ENCODE measurements around the gene ULK4.
"Not testable (repeated sequence)": the region's sequence is repeated elsewhere in the genome, so short reads cannot be mapped to it uniquely, and the experiment has no call there.

Gene ULK4

DNA sequence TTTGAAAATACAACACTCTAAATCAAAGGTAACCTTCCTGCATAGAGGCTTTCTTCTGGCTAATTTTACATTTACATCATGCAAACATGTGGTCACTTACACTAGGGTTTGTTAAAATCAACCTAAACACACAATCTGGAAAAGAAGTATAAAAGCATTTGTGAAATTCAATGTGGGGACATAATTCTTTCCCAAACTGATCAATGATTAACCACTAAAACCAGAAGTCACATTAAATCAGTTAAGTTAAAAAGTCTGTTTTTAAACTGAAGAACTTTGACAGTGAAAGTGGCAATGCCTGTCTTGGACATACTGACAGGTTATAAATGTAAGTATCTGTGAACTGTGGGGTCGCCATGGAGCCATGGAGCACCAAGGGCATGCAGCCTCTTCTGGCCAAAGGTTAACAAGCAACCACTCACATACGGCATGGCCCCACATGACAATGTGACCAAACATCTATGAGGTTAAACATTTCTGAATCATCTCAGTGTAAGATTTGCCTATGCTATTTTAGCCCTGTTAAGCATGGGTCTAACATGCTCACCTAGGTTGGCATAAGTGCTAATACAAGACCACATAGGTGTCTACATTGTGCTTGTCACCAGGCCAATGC lies 484.4 kb downstream of the ULK4 start:
- no peak for DNase-seq

DNA sequence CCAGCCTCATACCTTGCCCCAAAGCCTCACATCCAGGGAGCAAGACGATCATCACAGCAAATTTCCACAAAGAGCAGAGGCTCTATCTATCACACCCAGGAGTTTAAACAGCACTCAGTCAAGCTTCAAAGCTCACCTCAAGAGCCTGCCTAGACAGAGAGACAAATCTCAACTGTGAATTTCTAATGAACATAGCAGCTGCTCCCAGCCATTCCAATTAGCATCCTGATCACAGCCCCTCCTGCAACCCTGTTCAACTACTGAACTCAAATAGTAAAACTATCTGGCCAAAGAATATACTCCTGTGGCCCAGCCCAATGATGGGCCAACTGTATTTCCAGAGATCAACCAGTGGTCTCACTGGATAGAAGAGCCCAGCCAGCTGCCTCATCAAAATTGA lies 492.8 kb downstream of the ULK4 start:
- DNase-seq: no peak

DNA sequence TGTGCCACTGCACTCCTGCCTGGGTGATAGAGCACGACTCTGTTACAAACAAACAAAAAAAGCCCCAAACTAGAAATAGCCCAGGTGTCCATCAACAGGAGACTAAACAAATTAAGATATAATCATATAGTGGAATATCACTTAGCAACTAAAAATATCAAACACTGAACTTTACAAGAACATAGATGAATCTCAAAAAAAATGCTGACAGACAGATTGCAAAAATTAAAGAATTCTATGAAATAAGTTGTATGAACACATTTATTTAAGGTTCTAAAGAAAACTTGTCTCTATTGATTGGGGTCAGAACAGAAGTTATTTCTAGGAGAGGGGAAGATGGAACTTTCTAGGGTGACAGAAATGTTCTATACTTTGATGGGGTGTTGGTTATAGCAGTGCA lies 494.4 kb downstream of the ULK4 start:
- DNase-seq: no peak

DNA sequence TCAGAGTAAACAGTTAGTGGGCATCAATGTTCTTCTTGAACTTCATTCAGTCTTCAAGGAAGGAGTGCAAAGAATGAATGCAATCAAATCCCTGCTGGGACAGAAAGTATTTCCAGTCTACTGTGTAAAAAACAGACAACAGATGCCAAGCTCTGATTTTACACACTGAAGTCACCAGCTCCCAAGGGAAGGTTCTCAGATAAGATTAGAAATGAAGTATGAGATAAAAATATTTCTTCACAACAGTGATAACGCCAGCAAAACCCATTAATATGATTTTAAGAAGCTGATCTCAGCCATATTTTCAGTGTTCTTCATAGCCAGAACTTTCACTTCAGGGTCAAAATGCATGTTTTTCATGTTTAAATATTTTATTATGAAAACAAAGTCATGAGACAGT lies 497.0 kb downstream of the ULK4 start:
- DNase-seq: no peak

DNA sequence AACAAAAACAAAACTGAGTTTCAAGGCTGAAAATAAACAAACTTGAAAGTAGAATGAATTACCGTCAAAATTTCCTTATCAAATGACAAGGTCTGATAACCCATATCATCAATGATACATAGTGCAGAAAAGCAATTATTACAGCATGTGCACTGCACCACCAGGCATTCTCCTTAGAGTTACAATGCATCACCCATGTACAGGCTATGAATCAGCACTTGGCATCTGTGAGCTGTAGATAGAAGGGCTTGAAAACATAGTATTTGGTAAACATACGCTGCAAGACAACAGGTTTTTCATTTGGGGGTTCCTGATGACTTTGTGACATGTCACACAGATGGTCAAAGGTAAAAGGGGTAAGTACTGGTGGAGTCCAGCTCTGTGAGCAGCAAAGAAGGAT lies 497.5 kb downstream of the ULK4 start:
- no peak for DNase-seq

DNA sequence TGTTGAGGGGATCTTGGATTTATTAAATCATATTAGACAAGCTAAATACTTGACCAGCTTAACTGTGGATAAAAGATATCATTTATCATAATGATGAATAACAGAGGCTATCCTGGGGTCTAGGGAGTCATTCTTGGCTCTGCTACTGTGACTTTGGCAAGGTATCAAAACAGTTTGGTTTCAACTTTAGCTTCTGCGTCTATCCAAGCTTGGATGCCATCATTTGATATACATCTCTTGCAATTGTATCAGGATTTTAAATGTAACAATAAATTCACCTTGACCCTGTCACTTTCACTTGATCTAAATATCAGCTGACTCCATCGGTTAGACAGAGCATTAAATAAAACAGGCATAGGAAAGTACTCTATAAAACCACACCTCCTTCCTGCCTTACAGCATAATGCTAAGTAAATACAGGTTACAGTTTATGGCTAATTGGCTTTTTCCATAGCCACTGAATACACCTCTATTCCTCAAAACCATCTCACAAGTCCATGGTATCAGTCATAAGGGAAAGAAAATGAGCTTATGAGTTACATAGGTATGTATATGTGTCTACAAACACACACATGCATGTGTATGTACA lies 499.7 kb downstream of the ULK4 start:
- no peak for DNase-seq

DNA sequence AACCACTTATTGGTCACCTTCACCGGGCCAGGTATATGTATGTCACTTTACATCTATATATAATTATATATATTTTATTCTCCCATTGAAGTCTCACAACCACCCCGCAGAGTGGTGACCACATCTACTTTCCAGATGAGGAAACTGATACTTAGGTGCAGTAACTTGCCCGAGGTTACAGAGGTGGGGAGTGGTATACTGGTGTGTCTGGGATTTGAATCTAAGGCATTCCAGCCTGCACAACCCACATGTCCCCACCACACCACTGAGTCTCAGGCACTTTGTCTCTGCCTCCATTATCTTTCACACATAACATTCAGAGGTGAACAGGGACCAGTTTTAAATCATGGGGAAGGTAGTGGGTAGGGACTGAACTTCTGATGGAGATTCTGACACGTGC lies 501.2 kb downstream of the ULK4 start:
- DNase-seq: no peak

DNA sequence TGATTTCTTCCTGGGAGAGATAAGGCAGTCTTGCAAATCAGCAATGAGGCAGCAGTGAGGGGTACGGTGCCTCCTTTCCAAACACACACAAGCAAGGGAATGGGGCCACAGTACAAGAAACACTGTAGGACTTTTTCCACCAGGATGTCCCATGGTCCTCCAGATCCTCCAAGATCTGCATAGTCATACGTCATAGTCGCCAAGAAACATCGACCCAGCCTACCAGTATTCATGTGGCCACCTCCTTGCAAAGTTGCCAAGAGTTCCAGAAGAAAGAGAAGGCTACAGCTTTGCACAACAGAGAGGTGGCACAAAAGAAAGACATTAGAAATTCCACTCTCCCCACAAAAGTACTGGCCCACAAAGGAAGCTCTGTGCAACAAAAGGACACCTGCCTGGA lies 504.7 kb downstream of the ULK4 start:
- DNase-seq: no peak

DNA sequence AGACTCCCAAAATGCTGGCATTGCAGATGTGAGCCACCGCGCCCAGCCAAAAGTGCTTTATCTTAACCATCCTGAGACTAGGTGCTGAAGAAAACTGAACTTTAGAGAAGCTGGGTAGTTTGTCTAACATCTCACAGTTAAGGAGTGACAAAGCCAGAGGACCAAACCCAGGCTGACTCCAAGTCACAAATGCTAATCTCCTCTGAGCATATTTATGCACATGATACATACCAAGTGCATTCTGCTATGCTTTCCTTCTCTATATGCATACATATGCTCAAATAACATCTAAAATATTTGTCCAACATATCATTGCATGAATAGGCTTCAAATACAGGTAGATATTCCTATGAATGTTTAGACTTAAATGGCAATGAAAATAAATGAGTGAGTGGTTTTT lies 505.7 kb downstream of the ULK4 start:
- DNase-seq: no peak

DNA sequence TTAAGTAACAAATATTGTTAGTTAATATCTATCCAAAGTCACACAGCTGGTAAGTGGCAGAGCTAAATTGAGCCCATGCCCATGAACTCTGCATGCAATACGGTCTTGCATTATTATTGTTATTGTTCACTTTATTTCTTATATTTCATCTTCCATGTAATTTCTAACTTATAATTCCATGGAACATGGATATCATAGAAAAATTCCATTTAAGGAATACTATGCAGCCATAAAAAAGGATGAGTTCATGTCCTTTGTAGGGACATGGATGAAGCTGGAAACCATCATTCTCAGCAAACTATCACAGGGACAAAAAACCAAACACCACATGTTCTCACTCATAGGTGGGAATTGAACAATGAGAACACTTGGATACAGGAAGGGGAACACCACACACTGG lies 508.3 kb downstream of the ULK4 start:
- not testable (repeated sequence) for DNase-seq

DNA sequence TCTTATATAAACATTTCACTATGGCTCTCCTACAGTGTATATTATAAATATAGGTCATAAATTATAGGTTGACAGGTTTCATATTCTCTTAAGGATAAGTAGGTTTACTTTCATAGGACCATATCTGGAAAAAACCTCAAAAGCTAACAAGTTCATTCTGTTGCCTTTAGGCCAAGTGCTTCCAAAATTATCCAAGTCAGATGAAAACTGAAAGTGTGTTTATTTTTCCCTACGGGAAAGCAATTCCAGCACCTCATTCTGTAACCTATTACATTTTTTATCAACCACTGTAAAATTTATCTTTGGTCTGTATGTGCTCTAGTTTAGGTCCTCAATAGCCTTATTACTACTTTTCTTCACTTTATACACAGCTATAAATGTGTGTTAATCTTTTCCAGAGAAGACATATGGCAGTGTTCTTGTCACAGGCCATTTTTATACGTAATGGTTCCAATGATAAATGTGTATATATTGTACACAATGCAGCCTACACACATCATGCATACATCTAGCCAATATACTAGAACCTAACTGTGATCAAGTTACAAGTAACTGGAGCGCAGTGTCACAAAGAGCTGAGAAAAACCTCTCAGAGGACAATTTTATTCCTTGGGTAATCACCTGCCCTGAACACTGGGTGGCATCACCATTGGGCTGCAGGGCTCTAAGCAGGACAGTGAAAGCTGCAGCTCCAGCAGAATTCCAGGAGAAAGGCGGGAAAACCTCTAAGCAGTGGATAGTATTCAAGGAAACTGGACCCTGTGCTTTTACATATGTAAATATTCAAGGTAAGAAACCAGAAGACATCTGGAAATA lies 511.3 kb downstream of the ULK4 start:
- no peak for DNase-seq

DNA sequence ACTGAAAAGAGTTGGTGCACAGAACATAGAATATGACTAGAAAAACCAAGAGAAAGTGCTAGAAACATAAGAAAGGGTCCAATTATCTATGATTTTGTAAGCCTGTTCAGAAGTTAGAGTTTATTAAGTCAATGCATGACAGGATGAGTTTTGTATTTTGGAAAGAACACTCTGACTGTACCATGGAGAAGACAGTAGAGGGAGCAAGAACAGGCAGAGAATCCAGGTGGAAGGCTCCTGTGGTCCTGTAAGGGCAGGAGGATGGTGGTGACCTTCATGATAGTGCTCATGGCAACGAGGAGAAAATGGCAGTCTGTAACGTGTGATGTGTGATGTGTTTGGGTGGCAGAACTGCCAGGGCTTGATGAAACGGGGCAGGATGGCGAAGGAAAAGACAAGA lies 513.5 kb downstream of the ULK4 start:
- no peak for DNase-seq

DNA sequence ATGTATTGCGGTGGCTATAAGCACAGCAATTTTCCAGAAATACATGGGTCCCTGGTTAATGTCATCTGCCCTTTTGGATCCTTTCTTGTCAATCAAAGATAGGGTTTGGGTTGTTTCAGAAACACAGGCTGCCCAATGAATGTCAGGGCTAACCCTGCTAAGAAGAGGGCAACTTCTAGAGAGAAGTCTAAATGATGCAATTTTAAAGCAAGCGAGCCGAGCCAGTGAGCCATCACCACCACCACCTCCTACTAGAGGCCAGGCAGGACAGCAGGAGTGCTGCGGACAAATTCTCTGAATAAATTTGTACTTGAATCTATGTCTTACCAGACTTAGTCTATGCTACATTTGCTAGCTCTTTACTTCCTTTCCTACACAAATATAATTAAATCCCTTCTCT lies 514.2 kb downstream of the ULK4 start:
- DNase-seq: no peak

DNA sequence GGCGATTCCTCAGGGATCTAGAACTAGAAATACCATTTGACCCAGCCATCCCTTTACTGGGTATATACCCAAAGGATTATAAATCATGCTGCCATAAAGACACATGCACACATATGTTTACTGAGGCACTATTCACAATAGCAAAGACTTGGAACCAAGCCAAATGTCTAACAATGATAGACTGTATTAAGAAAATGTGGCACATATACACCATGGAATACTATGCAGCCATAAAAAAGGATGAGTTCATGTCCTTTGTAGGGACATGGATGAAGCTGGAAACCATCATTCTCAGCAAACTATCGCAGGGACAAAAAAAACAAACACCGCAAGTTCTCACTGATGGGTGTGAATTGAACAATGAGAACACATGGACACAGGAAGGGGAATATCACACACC lies 515.6 kb downstream of the ULK4 start:
- DNase-seq: not testable (repeated sequence)

DNA sequence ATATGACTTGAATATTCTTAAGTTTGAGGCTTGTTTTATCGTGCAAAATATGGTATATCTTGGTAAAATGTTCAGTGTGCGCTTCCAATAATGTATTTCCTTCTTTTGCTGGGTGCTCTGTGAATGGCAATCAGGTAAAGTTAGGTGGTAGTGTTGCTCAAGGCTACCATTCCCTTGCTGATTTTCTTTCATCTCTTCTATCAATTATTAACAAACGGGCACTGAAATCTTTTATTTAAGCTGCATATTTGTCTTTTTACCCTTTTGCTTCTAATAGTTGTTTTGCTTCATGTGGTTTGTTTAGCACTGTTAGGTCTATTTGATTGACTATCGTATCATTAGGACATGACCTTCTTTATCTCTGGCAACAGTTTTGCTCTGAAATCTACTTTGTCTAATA lies 520.3 kb downstream of the ULK4 start:
- DNase-seq: no peak

DNA sequence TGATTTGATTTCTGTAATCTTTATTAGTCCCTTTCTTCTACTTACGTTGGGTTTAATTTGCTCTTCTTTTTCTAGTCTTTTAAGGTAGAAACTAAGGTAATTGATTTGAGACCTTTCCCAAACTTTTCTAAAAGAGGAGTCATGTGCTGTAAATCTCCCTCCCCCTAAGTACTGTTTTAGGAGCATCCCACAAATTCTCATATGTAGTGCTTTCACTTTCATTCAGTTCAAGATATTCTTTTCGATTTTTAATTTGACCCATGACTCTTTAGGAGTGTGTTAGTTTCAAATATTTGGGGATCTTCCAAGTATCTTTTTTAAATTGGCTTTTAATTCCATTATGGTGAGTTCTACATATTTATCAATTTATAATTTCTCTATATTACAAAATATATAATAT lies 520.8 kb downstream of the ULK4 start:
- DNase-seq: no peak

DNA sequence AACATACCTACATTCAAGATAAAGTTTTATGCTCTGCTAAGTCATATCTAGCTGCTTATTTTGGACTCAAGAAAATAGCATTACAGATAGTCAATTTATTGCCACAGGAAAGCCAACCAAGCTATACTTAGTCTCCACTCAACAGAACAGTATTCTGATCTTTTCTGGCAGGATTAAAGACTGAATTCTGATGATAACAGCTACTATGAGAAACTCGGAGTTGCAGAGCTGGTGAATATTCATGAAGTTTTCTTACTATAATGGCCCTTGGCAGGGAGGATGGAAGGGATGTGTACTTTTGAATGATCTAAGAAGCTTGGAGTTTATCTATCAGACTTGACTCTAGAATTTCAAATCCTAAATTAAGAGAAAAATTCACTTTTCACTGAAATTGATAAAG lies 524.9 kb downstream of the ULK4 start:
- DNase-seq: no peak

DNA sequence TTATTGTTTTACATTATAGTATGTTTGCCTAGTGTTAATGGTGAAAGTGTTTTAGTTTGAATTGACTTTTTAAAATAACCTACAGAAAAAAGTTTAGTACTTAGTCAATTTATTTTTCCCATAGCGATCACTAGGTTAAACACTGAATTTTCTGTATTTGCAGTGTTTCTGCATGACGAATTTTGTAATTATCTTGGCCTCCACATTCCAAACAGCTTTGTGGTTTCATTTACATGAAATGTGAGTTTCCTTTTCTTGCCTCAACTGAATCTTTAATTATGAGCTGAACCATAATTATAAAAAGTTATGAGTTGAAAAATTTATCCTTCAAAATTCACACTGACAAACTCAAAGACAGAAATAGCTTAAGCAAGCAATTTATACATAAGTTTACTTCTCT lies 527.1 kb downstream of the ULK4 start:
- DNase-seq: no peak

DNA sequence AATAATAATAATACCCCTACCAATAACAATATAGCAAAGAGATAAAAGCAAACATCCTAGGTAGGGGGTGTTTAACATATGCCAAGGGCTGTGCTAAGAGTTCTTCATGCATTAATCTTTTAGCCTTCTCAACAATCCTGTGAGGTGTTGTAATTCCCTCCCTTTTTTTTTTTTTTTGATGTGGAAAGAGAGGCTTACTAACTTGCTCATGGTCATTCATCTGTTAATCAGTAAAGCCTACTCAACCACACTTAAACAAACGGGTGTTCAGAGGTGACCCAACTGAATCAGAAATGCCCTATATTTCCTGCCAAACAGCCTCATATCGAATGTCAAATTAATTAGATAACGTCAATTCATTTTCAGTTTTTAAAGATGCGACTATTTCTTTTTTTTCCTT lies 530.5 kb downstream of the ULK4 start:
- no peak for DNase-seq

DNA sequence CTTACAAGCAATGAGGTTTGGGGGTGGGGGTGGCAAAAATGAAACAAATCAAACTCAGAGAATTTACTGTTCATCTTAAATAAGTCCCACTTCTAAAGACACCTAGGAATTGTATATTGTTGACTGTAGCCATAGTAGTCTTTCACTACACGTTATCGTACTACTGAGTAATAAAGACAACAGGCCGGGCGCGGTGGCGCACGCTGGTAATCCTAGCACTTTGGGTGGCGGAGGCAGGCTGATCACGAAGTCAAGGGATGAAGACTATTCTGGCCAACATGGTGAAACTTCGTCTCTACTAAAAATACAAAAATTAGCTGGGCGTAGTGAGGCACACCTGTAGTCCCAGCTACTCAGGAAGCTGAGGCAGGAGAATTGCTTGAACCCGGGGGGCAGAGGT lies 531.0 kb downstream of the ULK4 start:
- no peak for DNase-seq

DNA sequence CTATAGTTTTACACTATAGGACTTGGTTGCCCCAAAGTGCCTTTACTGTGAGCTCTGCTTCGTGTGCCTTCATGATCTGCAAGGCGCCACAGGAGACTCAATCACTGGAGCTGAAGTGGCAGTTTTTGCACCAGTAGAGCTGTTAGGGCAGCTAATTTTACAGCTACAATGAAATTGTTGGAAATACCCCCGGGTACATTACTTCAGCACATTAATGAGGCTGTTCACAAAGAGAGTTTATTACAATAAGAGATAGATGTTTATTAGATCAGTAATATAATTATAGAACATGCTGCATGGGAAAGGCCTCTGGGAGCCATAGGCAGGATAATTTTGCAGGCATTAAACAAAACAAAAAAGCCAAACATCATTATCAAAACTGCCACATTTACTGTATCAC lies 531.5 kb downstream of the ULK4 start:
- no peak for DNase-seq

DNA sequence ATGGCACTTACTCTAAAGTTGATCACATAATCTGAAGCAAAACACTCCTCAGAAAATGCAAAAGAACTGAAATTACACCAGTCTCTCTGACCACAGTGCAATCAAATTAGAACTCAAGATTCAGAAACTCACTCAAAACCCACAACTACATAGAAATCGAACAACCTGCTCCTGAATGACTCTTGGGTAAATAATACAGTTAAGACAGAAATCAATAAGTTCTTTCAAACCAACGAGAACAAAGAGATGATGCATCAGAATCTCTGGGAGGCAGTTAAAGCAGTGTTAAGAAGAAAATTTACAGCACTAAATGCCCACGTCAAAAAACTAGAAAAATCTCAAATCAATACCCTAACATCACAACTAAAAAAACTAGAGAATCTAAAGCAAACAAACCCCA lies 535.4 kb downstream of the ULK4 start:
- no peak for DNase-seq

DNA sequence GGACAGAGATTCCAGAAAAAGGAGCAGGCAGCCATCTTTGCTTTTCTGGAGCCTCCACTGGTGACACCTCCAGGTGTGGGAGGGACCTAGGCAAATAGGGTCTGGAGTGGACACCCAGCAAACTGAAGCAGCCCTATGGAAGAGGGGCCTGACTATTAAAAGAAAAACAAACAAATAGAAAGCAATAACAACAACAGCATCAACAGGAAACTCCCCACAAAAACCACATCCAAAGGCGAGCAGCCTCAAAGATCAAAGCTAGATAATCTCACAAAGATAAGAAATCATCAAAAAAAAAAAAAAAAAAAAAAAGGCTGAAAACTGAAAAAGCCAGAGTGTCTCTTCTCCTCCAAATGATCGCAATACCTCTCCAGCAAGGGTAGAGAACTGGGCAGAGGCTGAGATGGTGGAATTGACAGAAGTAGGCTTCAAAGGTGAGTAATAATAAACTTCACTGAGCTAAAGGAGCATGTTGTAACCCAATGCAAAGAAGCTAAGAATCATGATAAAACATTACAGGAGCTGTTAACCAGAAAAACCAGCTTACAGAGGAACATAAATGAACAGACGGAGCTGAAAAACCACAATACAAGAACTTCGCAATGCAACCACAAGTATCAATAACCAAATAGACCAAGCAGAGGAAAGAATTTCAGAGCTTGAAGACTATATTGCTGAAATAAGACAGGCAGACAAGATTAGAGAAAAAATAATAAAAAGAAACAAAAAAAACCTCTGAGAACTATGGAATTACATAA lies 537.2 kb downstream of the ULK4 start:
- DNase-seq: no peak

DNA sequence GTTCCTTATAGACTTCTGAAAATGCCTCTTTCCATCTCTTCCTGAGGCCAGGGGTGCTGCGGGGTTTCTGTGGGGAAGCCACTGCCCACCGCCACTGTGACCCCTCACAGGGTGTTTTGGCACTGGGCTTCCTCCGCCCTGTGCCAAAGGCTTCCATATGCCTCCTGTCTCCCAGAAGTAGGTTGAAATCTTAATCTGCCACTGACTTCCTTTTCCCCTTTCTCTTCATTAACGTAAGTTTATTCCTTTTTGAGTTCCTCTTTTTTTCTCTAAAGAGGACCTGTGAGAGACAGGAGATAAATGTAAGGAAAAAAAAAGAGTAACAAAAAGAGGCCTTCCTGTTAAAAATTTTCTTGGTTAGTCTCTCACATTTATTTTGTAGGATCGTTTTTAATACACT lies 542.1 kb downstream of the ULK4 start:
- DNase-seq: peak; percentile 2
